ENCODE data around the gene RTP2. TPM values are rescaled to one million over a fixed set of nuclear protein-coding genes. Genes with fewer than 3 reads are reported as not detected.

The RTP2 gene
- total RNA-seq, 1 experiment from 2014 or later, result not detected

DNA sequence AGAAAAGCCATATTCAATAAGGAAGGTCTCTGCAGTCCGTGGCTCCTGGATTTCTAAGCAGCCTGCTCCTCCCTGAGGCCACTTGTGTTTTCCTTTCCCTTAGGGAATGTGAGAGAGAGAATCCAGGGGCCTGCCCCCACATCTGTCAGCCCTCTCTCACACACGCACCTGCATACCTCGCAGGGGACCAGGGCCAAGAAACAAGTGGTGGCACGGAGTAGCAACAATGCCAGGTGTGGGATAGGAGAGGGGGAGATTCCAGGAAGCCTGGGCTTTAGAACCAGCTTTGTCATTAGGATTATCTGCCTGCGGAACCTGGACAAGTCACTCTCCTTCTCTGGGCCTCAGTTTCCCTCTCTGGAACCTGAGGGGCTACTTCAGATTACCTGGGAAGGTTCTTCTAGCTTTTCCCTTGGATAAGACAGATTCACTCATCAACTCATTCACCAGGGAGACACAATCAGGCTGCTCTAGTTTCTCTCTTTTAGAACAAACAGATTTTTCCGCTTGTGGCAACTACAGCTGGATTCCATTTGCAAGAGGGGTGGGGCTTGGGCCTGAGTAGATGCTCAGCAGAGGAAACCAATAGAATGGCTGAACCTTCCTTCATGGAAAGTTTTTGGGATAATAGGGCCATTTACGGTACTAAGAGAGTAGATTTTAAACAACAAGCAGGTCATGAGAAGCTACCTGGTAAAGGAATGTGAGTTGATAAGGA lies 23.5 kb upstream of the RTP2 start:
- Histone ChIP-seq H3K36me3 (peaks cover 68% of the 10 kb centered on the region), H3K4me3 (no peak overlapping the region)
- DNase-seq, result no peak

DNA sequence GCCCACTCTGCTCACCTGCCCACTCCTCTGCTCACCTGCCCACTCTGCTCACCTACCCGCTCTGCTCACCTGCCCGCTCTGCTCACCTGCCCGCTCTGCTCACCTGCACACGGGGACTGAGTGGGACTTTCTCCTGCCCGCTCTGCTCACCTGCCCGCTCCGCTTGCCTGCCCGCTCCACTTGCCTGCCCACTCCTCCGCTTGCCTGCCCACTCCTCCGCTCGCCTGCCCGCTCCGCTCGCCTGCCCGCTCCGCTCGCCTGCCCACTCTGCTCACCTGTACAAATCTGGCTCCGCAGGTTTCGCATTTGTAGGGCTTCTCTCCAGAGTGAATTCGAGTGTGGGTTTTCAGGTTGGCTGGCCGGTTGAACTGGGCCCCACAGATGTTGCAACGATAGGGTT lies 22.9 kb upstream of the RTP2 start:
- no peak for DNase-seq
- H3K36me3 ChIP-seq, result peaks cover 62% of the 10 kb centered on the region
- no peaks in the 10 kb centered on the region for H3K9me3 ChIP-seq
- no peaks in the 10 kb centered on the region for H3K27me3 ChIP-seq
- H3K4me3 ChIP-seq, result no peak overlapping the region

More for the DNA sequence above, 23.5 kb upstream of the RTP2 start:
- no peaks in the 10 kb centered on the region for H3K9me3 ChIP-seq
- no peaks in the 10 kb centered on the region for H3K27me3 ChIP-seq

DNA sequence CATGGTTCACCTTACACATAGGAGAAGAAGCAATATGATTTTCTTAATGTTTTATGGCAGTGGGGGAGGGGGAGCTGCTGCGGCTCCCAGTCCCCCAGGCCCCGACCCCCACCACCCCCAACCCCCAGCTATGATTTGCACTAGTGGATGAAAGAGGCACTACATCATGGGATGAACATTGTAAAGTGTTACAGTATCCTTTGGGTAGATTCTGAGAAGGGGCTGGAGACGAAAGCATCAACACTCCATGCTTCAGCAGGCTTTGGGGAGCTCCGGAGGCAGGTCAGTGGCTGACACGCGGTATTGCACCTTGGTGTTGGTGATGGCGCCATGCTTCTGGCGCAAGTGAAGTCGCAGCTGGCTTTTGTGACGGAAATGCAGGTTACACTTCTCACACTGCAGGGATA lies 19.9 kb upstream of the RTP2 start:
- H3K36me3 ChIP-seq, result peaks cover 33% of the 10 kb centered on the region
- no peak overlapping the region for H3K4me3 ChIP-seq
- no peaks in the 10 kb centered on the region for H3K27me3 ChIP-seq
- no peak for DNase-seq
- no peaks in the 10 kb centered on the region for H3K9me3 ChIP-seq

DNA sequence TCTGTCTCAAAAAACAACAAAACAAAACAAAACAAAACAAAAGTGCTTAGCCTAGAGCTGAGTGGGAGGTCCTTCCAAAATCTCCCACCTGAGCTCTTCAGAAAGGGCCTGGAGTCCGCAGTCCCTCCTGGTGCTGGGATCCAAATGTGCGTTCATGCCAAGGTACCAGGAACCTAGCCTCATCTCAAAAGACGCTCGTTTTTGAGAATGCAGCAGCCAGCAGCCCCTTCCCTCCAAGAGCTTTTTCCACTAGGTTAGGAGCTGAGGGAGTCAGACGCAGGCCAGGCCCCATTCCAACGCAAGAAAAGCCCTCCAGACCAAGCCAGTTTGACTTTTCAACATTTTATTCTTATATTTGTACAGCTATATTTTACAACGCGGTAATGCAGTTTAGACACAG lies 18.7 kb upstream of the RTP2 start:
- no peaks in the 10 kb centered on the region for H3K9me3 ChIP-seq
- H3K27me3 ChIP-seq, result no peaks in the 10 kb centered on the region
- peaks cover 26% of the 10 kb centered on the region for H3K36me3 ChIP-seq
- no peak overlapping the region for H3K4me3 ChIP-seq
- DNase-seq, result no peak

DNA sequence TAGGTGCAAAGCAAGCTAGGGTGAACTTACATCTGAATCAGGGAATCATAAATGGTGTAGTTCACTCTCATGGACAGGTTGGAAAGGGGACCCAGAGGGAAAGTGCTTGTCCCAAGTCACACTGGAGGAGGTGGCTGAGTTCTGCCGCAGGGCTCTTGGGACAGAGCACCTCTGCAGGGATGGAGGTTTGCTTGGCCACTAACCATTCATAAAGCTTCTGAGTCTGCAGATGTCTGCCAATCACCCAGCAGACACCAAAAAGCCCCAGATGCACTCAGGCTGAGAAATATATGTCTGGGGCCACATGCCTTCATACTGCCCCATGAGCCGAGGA lies 17.9 kb upstream of the RTP2 start:
- H3K4me3 ChIP-seq, result no peak overlapping the region

DNA sequence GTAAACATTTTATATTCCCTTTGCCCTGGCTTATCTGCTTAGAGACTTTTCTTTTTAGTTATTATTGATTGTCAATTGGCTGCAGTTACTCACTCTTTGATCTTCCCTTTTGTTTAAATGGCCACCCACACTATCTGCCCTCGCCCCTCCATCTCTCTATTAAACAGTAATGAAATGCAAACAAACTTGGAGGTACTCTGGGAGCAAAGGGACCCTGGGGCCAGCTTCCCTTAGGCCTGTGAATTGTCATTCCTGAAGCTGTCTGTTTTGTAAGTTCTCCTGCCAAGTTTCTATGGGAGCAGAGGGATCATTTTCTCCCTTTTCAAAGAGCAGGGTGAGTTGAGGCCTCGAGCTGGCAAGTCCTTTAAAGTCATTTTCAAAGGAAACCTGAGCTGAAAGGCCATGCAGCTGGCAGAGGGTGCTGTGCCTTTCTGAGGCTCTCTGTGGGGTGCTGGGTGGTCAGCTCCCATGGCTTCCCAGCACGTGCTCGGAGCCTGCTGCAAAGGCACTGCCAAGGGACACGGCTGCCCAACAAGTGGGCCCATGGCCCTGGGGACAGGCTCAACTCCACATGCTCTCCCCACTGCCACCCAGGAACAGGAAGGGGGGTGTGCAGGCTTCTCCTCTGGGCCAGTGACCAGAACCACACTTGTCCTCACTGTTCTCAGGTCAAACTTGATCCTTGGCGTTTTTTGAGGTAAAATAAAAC lies 17.4 kb upstream of the RTP2 start:
- Histone ChIP-seq H3K27me3 (no peaks in the 10 kb centered on the region), H3K36me3 (peaks cover 16% of the 10 kb centered on the region), H3K9me3 (no peaks in the 10 kb centered on the region), H3K4me3 (no peak overlapping the region)
- DNase-seq, result no peak

More for the DNA sequence above, 17.9 kb upstream of the RTP2 start:
- H3K36me3 ChIP-seq, result peaks cover 19% of the 10 kb centered on the region
- H3K9me3 ChIP-seq, result no peaks in the 10 kb centered on the region
- no peaks in the 10 kb centered on the region for H3K27me3 ChIP-seq
- no peak for DNase-seq

DNA sequence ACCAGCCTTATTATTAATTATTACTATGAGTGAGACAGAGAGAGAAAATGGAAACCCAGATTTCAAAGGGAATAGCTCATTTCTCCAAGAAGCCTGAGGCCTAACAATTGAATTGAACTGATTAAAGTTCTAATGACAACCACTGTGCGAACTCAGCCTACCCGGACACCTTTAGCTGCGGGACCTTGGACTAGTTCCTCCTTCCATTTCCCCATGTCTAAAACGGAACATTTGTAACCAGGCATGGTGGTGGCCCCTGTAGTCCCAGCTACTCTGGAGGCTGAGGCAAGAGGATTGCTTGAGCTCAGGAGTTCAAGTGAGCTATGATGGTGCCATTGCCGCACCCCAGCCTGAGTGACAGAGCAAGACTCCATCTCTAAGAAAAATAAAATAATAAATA lies 16.4 kb upstream of the RTP2 start:
- Histone ChIP-seq H3K27me3 (no peaks in the 10 kb centered on the region), H3K36me3 (peaks cover 12% of the 10 kb centered on the region), H3K4me3 (no peak overlapping the region), H3K9me3 (no peaks in the 10 kb centered on the region)
- no peak for DNase-seq

DNA sequence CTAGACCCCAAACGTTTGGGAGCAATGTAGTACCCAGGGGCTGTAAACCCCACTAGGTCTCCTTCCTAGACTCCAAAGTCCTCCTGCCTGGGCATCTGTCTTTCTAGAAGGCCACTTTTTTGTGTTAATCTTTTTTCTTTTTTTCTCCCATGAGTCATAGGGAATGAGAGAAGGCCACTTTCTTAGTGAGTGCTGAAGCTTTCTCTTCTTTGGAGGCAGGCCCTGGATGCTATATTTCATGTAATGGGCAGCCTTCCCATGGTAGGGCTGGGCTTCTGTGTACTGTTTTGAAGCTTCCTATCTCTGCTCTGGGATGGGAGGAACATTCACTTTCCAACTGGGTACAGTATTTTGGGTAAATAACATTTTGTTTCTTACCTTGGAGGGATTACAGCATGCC lies 15.2 kb upstream of the RTP2 start:
- no peak overlapping the region for H3K4me3 ChIP-seq
- no peak for DNase-seq
- peaks cover 7% of the 10 kb centered on the region for H3K36me3 ChIP-seq
- no peaks in the 10 kb centered on the region for H3K9me3 ChIP-seq
- no peaks in the 10 kb centered on the region for H3K27me3 ChIP-seq

DNA sequence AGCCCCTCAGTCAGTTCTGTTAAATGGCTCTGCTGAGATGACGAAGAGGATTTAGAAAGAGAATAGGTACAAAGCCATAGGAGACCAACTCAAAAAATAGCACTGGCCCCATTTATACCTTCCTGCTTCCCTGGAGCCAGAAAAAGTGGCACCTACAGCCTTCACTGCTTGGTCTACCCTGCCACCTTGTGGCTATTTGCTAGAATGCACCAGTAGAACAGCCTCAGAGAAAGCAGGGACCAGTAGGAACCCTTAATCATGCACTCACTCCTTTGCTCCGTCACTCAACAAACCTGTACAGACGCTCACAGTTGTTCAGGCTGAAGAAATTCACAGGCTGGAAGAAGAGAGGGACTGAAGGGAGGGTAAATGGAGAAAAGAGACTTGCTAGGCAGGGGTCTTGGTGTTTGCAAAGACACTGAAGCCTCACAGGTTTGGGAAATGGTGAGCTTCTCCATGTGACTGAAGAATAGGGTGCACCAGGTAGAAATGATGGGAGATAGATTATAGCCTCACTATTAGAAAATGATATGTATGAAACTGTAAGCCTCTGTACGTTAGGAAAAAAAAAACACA lies 12.1 kb upstream of the RTP2 start:
- H3K4me3 ChIP-seq, result no peak overlapping the region
- no peaks in the 10 kb centered on the region for H3K9me3 ChIP-seq
- DNase-seq, result peak; percentile 52
- no peaks in the 10 kb centered on the region for H3K36me3 ChIP-seq
- H3K27me3 ChIP-seq, result no peaks in the 10 kb centered on the region

DNA sequence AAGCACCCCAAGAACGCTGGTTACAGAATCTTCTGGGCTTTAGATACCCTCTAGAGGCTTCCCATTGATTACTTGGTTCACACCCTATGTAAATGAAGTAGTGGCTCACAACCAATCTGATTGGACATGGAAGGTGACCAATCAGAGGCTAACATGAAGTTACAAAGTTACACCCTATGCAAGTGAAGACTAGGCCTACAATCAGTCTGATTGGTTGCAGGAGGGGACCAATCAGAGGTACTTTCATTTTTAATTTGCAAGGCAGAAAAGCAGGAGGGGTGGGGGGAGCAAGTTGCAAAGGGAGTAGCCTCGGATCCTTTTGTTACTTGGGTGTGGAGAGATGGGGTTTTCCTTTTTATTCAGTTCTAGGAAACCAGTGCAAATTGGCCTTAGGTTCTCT lies 11.1 kb upstream of the RTP2 start:
- Histone ChIP-seq H3K27me3 (no peaks in the 10 kb centered on the region), H3K4me3 (no peak overlapping the region), H3K9me3 (no peaks in the 10 kb centered on the region), H3K36me3 (no peaks in the 10 kb centered on the region)
- DNase-seq, result no peak

DNA sequence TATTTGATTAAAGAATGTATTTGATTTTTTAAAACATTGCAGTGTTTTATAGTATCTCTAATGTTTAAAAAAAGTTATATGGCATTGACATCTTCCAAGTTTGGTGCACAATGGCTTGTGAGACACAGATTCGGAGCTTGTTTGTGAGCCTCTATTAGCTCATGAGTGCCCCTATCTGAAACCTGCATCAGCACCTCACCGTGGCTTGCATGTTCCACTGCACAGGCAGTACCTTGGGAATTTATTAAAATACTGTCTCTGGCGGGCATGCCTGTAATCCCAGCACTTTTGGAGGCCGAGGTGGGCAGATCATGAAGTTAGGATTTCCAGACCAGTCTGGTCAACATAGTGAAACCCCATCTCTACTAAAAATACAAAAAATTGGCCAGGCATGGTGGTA lies 6.8 kb upstream of the RTP2 start:
- H3K36me3 ChIP-seq, result no peaks in the 10 kb centered on the region
- H3K4me3 ChIP-seq, result no peak overlapping the region
- no peaks in the 10 kb centered on the region for H3K27me3 ChIP-seq
- H3K9me3 ChIP-seq, result no peaks in the 10 kb centered on the region
- no peak for DNase-seq

DNA sequence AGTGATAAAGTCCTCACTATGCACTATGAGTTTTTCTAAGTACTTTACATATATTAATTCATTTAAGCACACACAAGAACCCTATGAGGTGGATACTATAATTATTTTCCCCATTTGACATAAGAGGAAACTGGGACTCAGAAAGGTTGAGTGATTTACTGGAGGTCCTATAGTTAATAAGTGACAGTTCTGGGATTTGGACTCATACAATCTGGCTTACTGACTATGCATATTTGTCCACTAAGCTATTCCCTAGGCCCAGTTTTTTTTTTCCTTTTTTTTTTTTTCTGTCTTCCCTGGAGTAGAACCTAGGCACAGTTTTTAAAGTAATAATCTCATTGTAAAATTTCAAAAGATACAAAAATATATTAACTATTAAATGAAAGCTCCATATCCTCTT lies 6.3 kb upstream of the RTP2 start:
- H3K36me3 ChIP-seq, result no peaks in the 10 kb centered on the region
- no peaks in the 10 kb centered on the region for H3K27me3 ChIP-seq
- H3K9me3 ChIP-seq, result no peaks in the 10 kb centered on the region
- no peak for DNase-seq
- H3K4me3 ChIP-seq, result no peak overlapping the region

DNA sequence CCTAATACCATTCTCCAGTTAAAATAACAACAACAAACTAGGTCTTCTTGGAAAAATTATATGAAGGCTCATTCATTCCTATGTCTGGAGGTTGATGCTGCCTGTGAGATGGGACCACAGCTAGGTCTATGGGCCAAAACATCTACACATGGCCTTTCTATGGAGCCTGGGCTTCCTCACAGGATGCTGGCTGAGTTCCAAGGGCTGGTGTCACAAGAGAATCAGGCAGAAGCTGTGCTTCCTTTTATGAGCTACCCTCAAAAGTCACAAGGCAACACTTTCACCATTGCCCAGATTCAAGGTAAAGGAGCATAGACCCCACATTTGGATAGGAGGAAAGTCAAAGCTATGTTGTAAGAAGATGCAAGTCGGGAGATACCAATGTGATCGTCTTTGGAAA lies 4.6 kb upstream of the RTP2 start:
- no peak for DNase-seq
- H3K36me3 ChIP-seq, result no peaks in the 10 kb centered on the region
- H3K9me3 ChIP-seq, result no peaks in the 10 kb centered on the region
- H3K27me3 ChIP-seq, result no peaks in the 10 kb centered on the region
- H3K4me3 ChIP-seq, result no peak overlapping the region

DNA sequence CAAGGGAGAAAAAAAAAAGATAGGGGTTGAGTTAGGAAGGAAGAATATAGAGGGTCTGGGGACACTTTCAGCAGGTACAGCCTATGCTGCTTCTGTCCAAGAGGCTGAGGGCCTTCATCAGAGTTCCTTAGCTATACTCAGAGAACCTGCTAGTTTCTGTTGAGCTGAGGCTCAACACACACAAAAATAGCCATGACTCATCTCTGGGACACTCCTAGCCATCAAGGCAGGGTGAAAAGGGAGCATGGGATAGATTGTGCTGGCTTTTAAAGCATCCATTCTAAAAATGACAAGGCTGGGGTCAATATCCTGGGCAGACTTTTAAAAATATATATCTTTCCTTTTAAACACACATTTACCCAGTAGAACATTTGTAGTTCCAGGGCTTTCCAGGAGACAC lies 2.8 kb upstream of the RTP2 start:
- Histone ChIP-seq H3K9me3 (no peaks in the 10 kb centered on the region), H3K36me3 (no peaks in the 10 kb centered on the region), H3K27me3 (no peaks in the 10 kb centered on the region), H3K4me3 (no peak overlapping the region)
- DNase-seq, result no peak

DNA sequence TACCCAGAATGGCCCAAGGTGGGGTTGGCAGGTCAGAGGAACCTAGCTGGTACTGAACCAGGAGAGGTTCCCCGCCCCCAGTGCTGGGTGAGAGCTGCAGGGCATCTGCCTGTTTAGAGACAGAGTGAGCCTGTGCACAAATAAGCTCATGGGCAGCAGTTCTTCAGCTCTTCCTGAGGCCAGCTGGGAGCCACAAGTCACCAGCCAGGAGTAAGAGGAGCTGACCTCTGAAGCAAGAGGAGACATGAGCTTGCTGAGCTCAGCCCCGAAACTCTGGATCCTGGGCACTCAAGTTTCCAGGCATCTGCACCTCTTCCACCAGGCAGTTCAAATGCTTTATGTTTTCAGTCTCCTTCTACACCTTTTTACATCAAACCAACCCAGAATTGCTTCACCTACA lies 2.1 kb downstream of the RTP2 start:
- H3K36me3 ChIP-seq, result no peaks in the 10 kb centered on the region
- H3K9me3 ChIP-seq, result no peaks in the 10 kb centered on the region
- DNase-seq, result no peak
- H3K4me3 ChIP-seq, result no peak overlapping the region
- H3K27me3 ChIP-seq, result peaks cover 4% of the 10 kb centered on the region; the same call in 1 of the 2 replicates

DNA sequence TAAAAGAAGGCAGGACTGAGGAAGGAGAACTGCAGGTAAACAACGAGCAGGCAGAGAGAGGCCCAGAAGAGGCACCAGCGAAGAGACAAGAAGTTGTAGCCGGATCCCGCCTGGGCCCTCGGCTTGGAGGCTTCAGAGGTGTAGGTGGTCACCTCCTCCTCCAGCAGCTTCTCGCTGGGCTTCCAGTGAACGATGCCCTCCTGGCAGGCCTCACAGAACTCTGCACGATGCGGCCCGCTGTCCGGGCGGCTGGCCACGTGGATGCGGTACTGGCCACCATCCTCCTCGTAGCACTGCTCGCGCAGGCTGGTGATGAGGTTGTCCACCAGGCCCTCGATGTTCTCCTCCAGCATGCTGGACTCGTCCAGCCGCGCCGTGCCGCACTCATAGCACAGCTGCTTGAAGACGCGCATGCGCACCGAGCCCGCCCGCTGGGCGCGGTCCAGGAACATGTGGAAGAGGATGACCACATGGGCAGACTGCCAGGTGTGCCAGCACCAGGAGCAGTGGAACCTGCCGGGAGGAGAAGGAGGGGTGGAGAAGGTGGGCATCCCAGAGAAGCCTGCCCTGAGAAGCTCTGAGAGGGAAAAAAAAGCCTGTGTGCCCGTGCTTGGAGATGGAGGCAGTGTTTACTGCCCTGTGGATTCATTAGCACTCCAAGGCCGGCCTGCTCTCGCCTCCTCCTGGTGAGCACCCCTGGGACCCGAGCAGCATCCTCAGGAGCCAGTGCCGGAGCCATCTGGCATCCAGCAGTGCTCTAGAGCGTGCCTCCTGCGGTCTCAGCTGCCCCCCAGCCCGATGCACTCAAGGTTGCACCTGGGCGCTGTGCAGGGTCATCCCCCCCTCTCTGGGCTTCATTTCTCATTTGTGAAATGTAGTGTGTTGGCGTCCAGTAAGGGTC lies 3.6 kb downstream of the RTP2 start:
- H3K27me3 ChIP-seq, result peaks cover 4% of the 10 kb centered on the region; the same call in 1 of the 2 replicates
- DNase-seq, result no peak
- no peaks in the 10 kb centered on the region for H3K9me3 ChIP-seq
- H3K4me3 ChIP-seq, result no peak overlapping the region
- H3K36me3 ChIP-seq, result no peaks in the 10 kb centered on the region

DNA sequence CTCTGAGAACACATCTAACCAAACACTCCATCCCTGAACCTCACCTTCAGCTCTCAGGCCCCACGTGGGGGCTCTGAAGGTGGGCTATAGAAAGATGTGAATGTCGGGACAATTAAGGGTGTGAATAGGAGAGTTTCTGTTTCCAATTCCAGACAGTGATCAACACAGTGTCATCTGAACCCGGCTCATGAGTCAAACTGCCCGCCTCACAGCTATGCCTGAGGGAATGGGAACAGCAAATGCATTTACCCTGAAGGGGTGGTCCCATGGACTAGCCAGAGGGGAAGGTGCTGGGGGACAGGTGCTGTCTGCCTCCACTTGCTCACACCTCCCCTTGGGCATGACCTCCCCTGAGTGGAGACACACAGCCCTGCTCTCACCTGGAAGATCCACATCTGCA lies 6.3 kb downstream of the RTP2 start:
- Histone ChIP-seq H3K9me3 (no peaks in the 10 kb centered on the region), H3K27me3 (peaks cover 4% of the 10 kb centered on the region; the same call in 1 of the 2 replicates), H3K4me3 (no peak overlapping the region), H3K36me3 (no peaks in the 10 kb centered on the region)
- DNase-seq, result no peak
